CD4-positive, alpha-beta T cell (primary cell): Measurements from ENCODE around the gene EXOC1L. TPM values are rescaled to one million over a fixed set of nuclear protein-coding genes. Genes with fewer than 3 reads are reported as not detected.

Experiments used
- ATAC-seq: fragments of 200-7000 bp; cut with Tn5 transposase; one replicate; pipeline ENCODE4 v1.10.0; 2022; ENCODE audit warnings: mild to moderate bottlenecking; ENCODE audit not compliant: poor library complexity
- CTCF ChIA-PET: fragments of 350-600 bp; sonication (Branson Sonifier 250); formaldehyde crosslinking; loops from one replicate; lab custom pipeline; 2021; ENCODE audit warnings: antibody characterized with exemption, inconsistent platforms; lab: Charles Lee
- POLR2A ChIA-PET: fragments of 350-600 bp; sonication (Branson Sonifier 250); formaldehyde crosslinking; loops from one replicate; lab custom pipeline; 2021; ENCODE audit warnings: antibody characterized with exemption, inconsistent platforms; lab: Charles Lee
- DNase-seq, 14 experiments: peaks; one replicate each; pipeline ENCODE4 v3.0.0-alpha.2; 2013 to 2020; ENCODE audit warnings: mixed read lengths in 2 of 14
- H3K27ac ChIP-seq, 2 donors: one replicate each; pipeline versions ENCODE4 v1.5.1 to v1.7.0; 2013; ENCODE audit warnings: low read length in 2 of 2, low read depth in 1 of 2, mild to moderate bottlenecking in 1 of 2
- H3K27me3 ChIP-seq, 2 experiments: 1 replicate in 1 of 2; 2 replicates in 1 of 2; pipeline versions ENCODE4 v1.6.1 to v1.7.0; 2013; ENCODE audit warnings: low read length in 2 of 2, control low read depth in 1 of 2, mild to moderate bottlenecking in 1 of 2, moderate library complexity in 1 of 2; ENCODE audit not compliant: insufficient read depth in 2 of 2, control insufficient read depth in 1 of 2
- H3K36me3 ChIP-seq: one replicate; pipeline ENCODE4 v1.6.1; 2013; ENCODE audit warnings: low read length, control low read depth; ENCODE audit not compliant: insufficient read depth
- H3K4me1 ChIP-seq: one replicate; pipeline ENCODE4 v1.6.1; 2013; ENCODE audit warnings: low read length, control low read depth; ENCODE audit not compliant: insufficient read depth
- H3K4me3 ChIP-seq: one replicate; pipeline ENCODE4 v1.5.1; 2013; ENCODE audit warnings: mild to moderate bottlenecking, low read length, moderate library complexity
- H3K9me3 ChIP-seq, 2 experiments: 1 replicate in 1 of 2; 2 replicates in 1 of 2; pipeline versions ENCODE4 v1.6.1 to v1.7.0; 2013; ENCODE audit warnings: low read length in 2 of 2, mild to moderate bottlenecking in 2 of 2, control low read depth in 1 of 2, moderate library complexity in 1 of 2; ENCODE audit not compliant: control insufficient read depth in 1 of 2, insufficient read depth in 1 of 2
- H3K27ac Mint-ChIP-seq: one replicate; pipeline ENCODE4 v1.8.0; 2020; ENCODE audit warnings: mixed read lengths
- H3K27me3 Mint-ChIP-seq: one replicate; pipeline ENCODE4 v1.8.0; 2021; ENCODE audit warnings: mixed read lengths
- H3K36me3 Mint-ChIP-seq: one replicate; pipeline ENCODE4 v1.8.0; 2021; ENCODE audit warnings: low read depth, mixed read lengths
- H3K4me1 Mint-ChIP-seq: one replicate; pipeline ENCODE4 v1.8.0; 2021; ENCODE audit warnings: low read depth, mixed read lengths
- H3K4me3 Mint-ChIP-seq: one replicate; pipeline ENCODE4 v1.8.0; 2020; ENCODE audit warnings: mild to moderate bottlenecking, mixed read lengths
- H3K9me3 Mint-ChIP-seq: one replicate; pipeline ENCODE4 v1.8.0; 2020; ENCODE audit warnings: mixed read lengths
- CTCF ChIP-seq: fragments of 200-600 bp; IDR thresholded peaks from one replicate; pipeline ENCODE4 v1.8.0; 2022; ENCODE audit warnings: antibody characterized with exemption, mild to moderate bottlenecking
- intact Hi-C, 2 experiments: fragments of 100-400 bp; cut with DNase I in 1 of 2; cut with micrococcal nuclease in 1 of 2; formaldehyde crosslinking; loops; one replicate each; pipeline versions ENCODE4 v1.15.1 to v1.9.0; 2023 to 2025; cut with DNase I, micrococcal nuclease
- total RNA-seq, 174 experiments: library from RNA in 2 of 174; stranded (reverse) in 2 of 174; gene quantifications; one replicate each; pipeline ENCODE4 v1.2.3 and lab custom pipeline; 2021 to 2026

Gene EXOC1L
- total RNA-seq, 2 experiments from 2014 or later = not detected

GRCh38 chr4:55791666-55792065 lies 27.9 kb upstream of the EXOC1L start:
- Mint-ChIP-seq H3K36me3 (no peaks in the 10 kb centered on the region), H3K4me1 (no peaks in the 10 kb centered on the region), H3K9me3 (no peaks in the 10 kb centered on the region), H3K27ac (no peak overlapping the region), H3K4me3 (no peak overlapping the region), H3K27me3 (peaks cover 63% of the 10 kb centered on the region)
- no peak for DNase-seq
- no peaks in the 10 kb centered on the region for H3K36me3 ChIP-seq
- no peak overlapping the region for H3K27ac ChIP-seq
- H3K4me1 ChIP-seq = no peaks in the 10 kb centered on the region
- H3K9me3 ChIP-seq = peaks cover 0 to 7% of the 10 kb centered on the region in 2 experiments
- no peak overlapping the region for H3K4me3 ChIP-seq
- TF ChIP-seq CTCF = no peak
- H3K27me3 ChIP-seq = peaks cover 12 to 33% of the 10 kb centered on the region in 2 experiments
- intact Hi-C loops = no loop called here
- CTCF ChIA-PET = no interaction called here
- POLR2A ChIA-PET = no interaction called here
- ATAC-seq = no peak

GRCh38 chr4:55793479-55793878 lies 26.1 kb upstream of the EXOC1L start:
- CTCF ChIA-PET = no interaction called here
- Mint-ChIP-seq H3K9me3 (no peaks in the 10 kb centered on the region), H3K27ac (no peak overlapping the region), H3K36me3 (no peaks in the 10 kb centered on the region), H3K27me3 (peaks cover 59% of the 10 kb centered on the region), H3K4me1 (no peaks in the 10 kb centered on the region), H3K4me3 (no peak overlapping the region)
- no peak for TF ChIP-seq CTCF
- H3K9me3 ChIP-seq = peaks cover 0 to 7% of the 10 kb centered on the region in 2 experiments
- ATAC-seq (no peak), DNase-seq (no peak)
- no peak overlapping the region for H3K27ac ChIP-seq
- no peaks in the 10 kb centered on the region for H3K36me3 ChIP-seq
- no peak overlapping the region for H3K4me3 ChIP-seq
- H3K4me1 ChIP-seq = no peaks in the 10 kb centered on the region
- intact Hi-C loops = no loop called here
- peaks cover 12 to 45% of the 10 kb centered on the region in 2 experiments for H3K27me3 ChIP-seq
- POLR2A ChIA-PET = no interaction called here

- no peak for ATAC-seq
Measured at GRCh38 chr4:55794053-55794452, 25.5 kb upstream of the EXOC1L start.

More at GRCh38 chr4:55794053-55794452, 25.5 kb upstream of the EXOC1L start:
- no peak overlapping the region for H3K27ac ChIP-seq
- no peaks in the 10 kb centered on the region for H3K36me3 ChIP-seq
- no peaks in the 10 kb centered on the region for H3K36me3 Mint-ChIP-seq
- TF ChIP-seq CTCF = no peak
- no peak for DNase-seq
- peaks cover 0 to 7% of the 10 kb centered on the region in 2 experiments for H3K9me3 ChIP-seq
- peaks cover 12 to 45% of the 10 kb centered on the region in 2 experiments for H3K27me3 ChIP-seq
- H3K9me3 Mint-ChIP-seq = no peaks in the 10 kb centered on the region
- CTCF ChIA-PET = no interaction called here
- POLR2A ChIA-PET = no interaction called here
- no peak overlapping the region for H3K4me3 Mint-ChIP-seq
- H3K4me3 ChIP-seq = no peak overlapping the region
- intact Hi-C loops = no loop called here
- H3K27me3 Mint-ChIP-seq = peaks cover 59% of the 10 kb centered on the region
- no peaks in the 10 kb centered on the region for H3K4me1 ChIP-seq
- H3K4me1 Mint-ChIP-seq = no peaks in the 10 kb centered on the region
- H3K27ac Mint-ChIP-seq = no peak overlapping the region
